C1 segment of cervical spinal cord (tissue), 14 donors: Measurements from ENCODE around the gene DDX1.
A peak's percentile ranks its signal among the peaks of the same experiment; 100 is the strongest.

Experiments
- DNase-seq, 14 donors: peaks; one replicate each; lab custom pipeline; 2025; lab: John Stamatoyannopoulos, UW

The DDX1 gene

GRCh38 chr2:15628899-15629855, 37.5 kb downstream of the DDX1 start:
- DNase-seq = no peak

- no peak for DNase-seq
These were observed 38.7 kb downstream of the DDX1 start for GRCh38 chr2:15630121-15630977.

GRCh38 chr2:15630978-15631719, 39.5 kb downstream of the DDX1 start:
- no peak for DNase-seq

GRCh38 chr2:15631883-15632282, 40.2 kb downstream of the DDX1 start:
- no peak for DNase-seq

- no peak for DNase-seq
These were observed 41.6 kb downstream of the DDX1 start for GRCh38 chr2:15633043-15633970.

GRCh38 chr2:15633971-15634346, 42.3 kb downstream of the DDX1 start:
- no peak for DNase-seq

GRCh38 chr2:15634846-15635490, 43.3 kb downstream of the DDX1 start:
- DNase-seq = no peak

GRCh38 chr2:15636972-15637785, 45.5 kb downstream of the DDX1 start:
- DNase-seq = peak in 11 of 14 donors; percentile 19 to 66 (median 41)

- DNase-seq = no peak
These were observed 47.1 kb downstream of the DDX1 start for GRCh38 chr2:15638720-15639119.

GRCh38 chr2:15639323-15640251, 47.9 kb downstream of the DDX1 start:
- no peak for DNase-seq

GRCh38 chr2:15640261-15640711, 48.6 kb downstream of the DDX1 start:
- no peak for DNase-seq

GRCh38 chr2:15640784-15641183, 49.1 kb downstream of the DDX1 start:
- DNase-seq = no peak

- DNase-seq = no peak
These were observed 49.9 kb downstream of the DDX1 start for GRCh38 chr2:15641530-15641982.

GRCh38 chr2:15642011-15642814, 50.5 kb downstream of the DDX1 start:
- DNase-seq = no peak

- DNase-seq = no peak
These were observed 51.3 kb downstream of the DDX1 start for GRCh38 chr2:15642815-15643500.

GRCh38 chr2:15643791-15644585, 52.3 kb downstream of the DDX1 start:
- DNase-seq = no peak
